ENCODE data around the gene MPHOSPH9.

Gene MPHOSPH9

GRCh38 chr12:123150744-123151456 lies 82.0 kb downstream of the MPHOSPH9 start, which contains the start of gene PITPNM2:
PITPNM2 (minus strand) TSS chr12:123151090; CDS start chr12:123034590, 116,500 bp downstream.
- peak; percentile 84 for ATAC-seq
- no peak for TF ChIP-seq PATZ1 (CRISPR knock-in tag; IDR thresholded peaks at IDR 0.05; ENCODE audit: borderline replicate concordance)
- TF ChIP-seq ZFP3 (CRISPR knock-in tag; IDR thresholded peaks at IDR 0.05) = peak; percentile 29; the same call in 1 of the 2 replicates

- TF ChIP-seq BACH2 (CRISPR knock-in tag; IDR thresholded peaks at IDR 0.05; ENCODE audit: borderline replicate concordance) (no peak), TSHZ2 (CRISPR knock-in tag; IDR thresholded peaks at IDR 0.05) (no peak), ZNF8 (CRISPR knock-in tag; IDR thresholded peaks at IDR 0.05) (no peak), SNAI2 (CRISPR knock-in tag; IDR thresholded peaks at IDR 0.05) (no peak), ESRRG (CRISPR knock-in tag; IDR thresholded peaks at IDR 0.05) (no peak), GLIS3 (CRISPR knock-in tag; IDR thresholded peaks at IDR 0.05) (no peak), ZFP30 (CRISPR knock-in tag; IDR thresholded peaks at IDR 0.05) (no peak), ISL1 (CRISPR knock-in tag; IDR thresholded peaks at IDR 0.05) (no peak), TCF4 (CRISPR knock-in tag; IDR thresholded peaks at IDR 0.05; ENCODE audit: borderline replicate concordance) (no peak), RARB (CRISPR knock-in tag; IDR thresholded peaks at IDR 0.05) (no peak), ZC3H10 (CRISPR knock-in tag; IDR thresholded peaks at IDR 0.05) (no peak), PPARA (CRISPR knock-in tag; IDR thresholded peaks at IDR 0.05; ENCODE audit: borderline replicate concordance) (no peak), CREB5 (CRISPR knock-in tag; IDR thresholded peaks at IDR 0.05; ENCODE audit: low read depth) (no peak)
- peak; percentile 42 for ATAC-seq
These were observed 82.6 kb downstream of the MPHOSPH9 start for GRCh38 chr12:123150275-123150743.

- ATAC-seq = peak; percentile 2; the same call in 2 of the 3 replicates
These were observed 83.3 kb downstream of the MPHOSPH9 start for GRCh38 chr12:123149501-123150274.

More at GRCh38 chr12:123149501-123150274, 83.3 kb downstream of the MPHOSPH9 start:
- no peak for TF ChIP-seq SNAI2 (CRISPR knock-in tag; IDR thresholded peaks at IDR 0.05)
- no peak for TF ChIP-seq ZNF70 (CRISPR knock-in tag; IDR thresholded peaks at IDR 0.05)
- no peak for TF ChIP-seq TOX (CRISPR knock-in tag; IDR thresholded peaks at IDR 0.05; ENCODE audit: borderline replicate concordance)
- TF ChIP-seq CSDC2 (CRISPR knock-in tag; IDR thresholded peaks at IDR 0.05) = no peak
- TF ChIP-seq CREB5 (CRISPR knock-in tag; IDR thresholded peaks at IDR 0.05; ENCODE audit: low read depth) = no peak
- TF ChIP-seq ESRRG (CRISPR knock-in tag; IDR thresholded peaks at IDR 0.05) = no peak
- TF ChIP-seq ZNF565 (CRISPR knock-in tag; conservative IDR thresholded peaks at IDR 0.05; ENCODE audit: low read depth) = no peak
- TF ChIP-seq RARB (CRISPR knock-in tag; IDR thresholded peaks at IDR 0.05) = no peak
- no peak for TF ChIP-seq CSRNP3 (CRISPR knock-in tag; IDR thresholded peaks at IDR 0.05)
- no peak for TF ChIP-seq ZC3H10 (CRISPR knock-in tag; IDR thresholded peaks at IDR 0.05)

Data from SK-N-SH treated with all-trans-retinoic acid at 6 μM for 48 hours (cell line).